Measurements from ENCODE around the gene SMDT1. TPM values are rescaled to one million over a fixed set of nuclear protein-coding genes. Genes with fewer than 3 reads are reported as not detected.

SMDT1 gene
- polyA plus RNA-seq, 1 experiment: 35.7 TPM

- no peaks in the 10 kb centered on the region for H3K36me3 ChIP-seq (ENCODE audit: control insufficient read depth, insufficient read depth, low read length)
- TF ChIP-seq CTCF (IDR thresholded peaks at IDR 0.05; ENCODE audit: insufficient read depth, low read depth, low read length): no peak
- no peak for DNase-seq (ENCODE audit: low read depth)
- no peaks in the 10 kb centered on the region for H3K27me3 ChIP-seq (ENCODE audit: control insufficient read depth, insufficient read depth, low read length)
- H3K4me3 ChIP-seq (ENCODE audit: low read depth, low read length): no peak overlapping the region
- ChIA-PET CTCF (no interaction called here), POLR2A (no interaction called here)
Measured at GRCh38 chr22:42041784-42042183, 37.7 kb upstream of the SMDT1 start.

- no peak for TF ChIP-seq CTCF (IDR thresholded peaks at IDR 0.05; ENCODE audit: insufficient read depth, low read depth, low read length)
- ChIA-PET POLR2A (no interaction called here), CTCF (no interaction called here)
- Histone ChIP-seq H3K4me3 (ENCODE audit: low read depth, low read length) (no peak overlapping the region), H3K27me3 (ENCODE audit: control insufficient read depth, insufficient read depth, low read length) (no peaks in the 10 kb centered on the region), H3K36me3 (ENCODE audit: control insufficient read depth, insufficient read depth, low read length) (no peaks in the 10 kb centered on the region)
- DNase-seq (ENCODE audit: low read depth): no peak
Measured at GRCh38 chr22:42050641-42051180, 28.8 kb upstream of the SMDT1 start.

- Histone ChIP-seq H3K36me3 (ENCODE audit: control insufficient read depth, insufficient read depth, low read length) (no peaks in the 10 kb centered on the region), H3K4me3 (ENCODE audit: low read depth, low read length) (no peak overlapping the region), H3K27me3 (ENCODE audit: control insufficient read depth, insufficient read depth, low read length) (no peaks in the 10 kb centered on the region)
- ChIA-PET CTCF (no interaction called here), POLR2A (no interaction called here)
- DNase-seq (ENCODE audit: low read depth): no peak
- TF ChIP-seq CTCF (IDR thresholded peaks at IDR 0.05; ENCODE audit: insufficient read depth, low read depth, low read length): no peak
Measured at GRCh38 chr22:42052765-42053164, 26.7 kb upstream of the SMDT1 start.

- ChIA-PET CTCF (no interaction called here), POLR2A (no interaction called here)
- DNase-seq (ENCODE audit: low read depth): no peak
- no peaks in the 10 kb centered on the region for H3K27me3 ChIP-seq (ENCODE audit: control insufficient read depth, insufficient read depth, low read length)
- no peak for TF ChIP-seq CTCF (IDR thresholded peaks at IDR 0.05; ENCODE audit: insufficient read depth, low read depth, low read length)
- peaks cover 4% of the 10 kb centered on the region; the same call in 1 of the 2 replicates for H3K36me3 ChIP-seq (ENCODE audit: control insufficient read depth, insufficient read depth, low read length)
- H3K4me3 ChIP-seq (ENCODE audit: low read depth, low read length): no peak overlapping the region
Measured at GRCh38 chr22:42056757-42057511, 22.6 kb upstream of the SMDT1 start.

- Histone ChIP-seq H3K27me3 (ENCODE audit: control insufficient read depth, insufficient read depth, low read length) (no peaks in the 10 kb centered on the region), H3K4me3 (ENCODE audit: low read depth, low read length) (no peak overlapping the region), H3K36me3 (ENCODE audit: control insufficient read depth, insufficient read depth, low read length) (peaks cover 7% of the 10 kb centered on the region)
- CTCF ChIA-PET: interaction anchor here (0.5 to 1.7 kb wide), 2 partner anchors 10 to 14 kb away, joined by 3 to 4 read pairs; partner anchors contain the start of gene PHETA2
- no peak for TF ChIP-seq CTCF (IDR thresholded peaks at IDR 0.05; ENCODE audit: insufficient read depth, low read depth, low read length)
- POLR2A ChIA-PET: no interaction called here
- DNase-seq (ENCODE audit: low read depth): no peak
Measured at GRCh38 chr22:42060489-42060888, 19.0 kb upstream of the SMDT1 start.
